ELR (cell line): ENCODE results near the gene TRIM72.
"Not testable (repeated sequence)": the region's sequence is repeated elsewhere in the genome, so short reads cannot be mapped to it uniquely, and the experiment has no call there.

Experiments used
- DNase-seq: peaks from one replicate; pipeline ENCODE4 v3.0.0-alpha.2; 2015; ENCODE audit warnings: low read depth

TRIM72 gene, protein sequence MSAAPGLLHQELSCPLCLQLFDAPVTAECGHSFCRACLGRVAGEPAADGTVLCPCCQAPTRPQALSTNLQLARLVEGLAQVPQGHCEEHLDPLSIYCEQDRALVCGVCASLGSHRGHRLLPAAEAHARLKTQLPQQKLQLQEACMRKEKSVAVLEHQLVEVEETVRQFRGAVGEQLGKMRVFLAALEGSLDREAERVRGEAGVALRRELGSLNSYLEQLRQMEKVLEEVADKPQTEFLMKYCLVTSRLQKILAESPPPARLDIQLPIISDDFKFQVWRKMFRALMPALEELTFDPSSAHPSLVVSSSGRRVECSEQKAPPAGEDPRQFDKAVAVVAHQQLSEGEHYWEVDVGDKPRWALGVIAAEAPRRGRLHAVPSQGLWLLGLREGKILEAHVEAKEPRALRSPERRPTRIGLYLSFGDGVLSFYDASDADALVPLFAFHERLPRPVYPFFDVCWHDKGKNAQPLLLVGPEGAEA

DNA sequence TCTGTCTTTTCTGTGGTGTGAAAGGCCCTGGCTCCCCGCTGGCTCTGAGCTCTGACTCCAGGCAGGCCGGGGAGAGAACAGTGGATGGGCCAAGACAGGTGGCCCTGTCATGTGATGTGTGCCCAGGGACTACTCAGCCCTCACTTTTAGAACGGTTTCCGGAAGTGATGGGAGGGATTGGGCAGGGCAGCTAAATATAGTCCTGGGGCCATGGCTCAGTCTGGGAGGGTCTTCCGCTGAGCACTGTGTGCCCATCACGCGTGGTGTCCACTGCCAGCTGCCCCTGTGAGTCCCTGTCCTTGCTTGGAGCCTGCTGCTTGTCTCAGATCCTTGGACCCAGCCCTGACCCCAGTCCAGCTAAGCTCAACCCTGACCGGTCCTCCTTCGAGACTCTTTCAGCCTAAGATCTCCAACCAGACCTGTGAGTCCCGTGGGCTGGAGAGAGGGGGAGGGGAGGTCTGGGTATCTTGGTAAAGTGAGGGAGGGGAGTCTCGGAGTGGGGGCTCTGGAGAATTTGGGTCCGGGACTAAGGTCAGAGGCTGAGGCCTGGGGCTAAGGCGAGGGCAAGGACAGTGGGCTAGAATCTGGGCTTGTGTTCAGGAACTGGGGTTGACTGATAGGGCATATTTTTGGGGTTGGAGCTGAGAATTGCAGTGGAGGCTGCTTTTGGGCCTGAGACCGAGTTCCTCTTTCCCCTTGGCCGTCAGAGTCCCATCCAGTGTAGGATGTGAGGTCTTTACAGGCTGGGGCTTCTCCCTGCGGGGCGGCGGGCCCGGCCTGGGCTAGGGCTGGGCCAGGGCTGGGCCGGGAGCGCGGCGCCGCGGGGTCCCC is at the start of gene TRIM72:
TRIM72 (plus strand) TSS at position 243 of the 831 bp plus-strand sequence. CDS start 620 bp downstream, outside the sequence.
- no peak for DNase-seq

DNA sequence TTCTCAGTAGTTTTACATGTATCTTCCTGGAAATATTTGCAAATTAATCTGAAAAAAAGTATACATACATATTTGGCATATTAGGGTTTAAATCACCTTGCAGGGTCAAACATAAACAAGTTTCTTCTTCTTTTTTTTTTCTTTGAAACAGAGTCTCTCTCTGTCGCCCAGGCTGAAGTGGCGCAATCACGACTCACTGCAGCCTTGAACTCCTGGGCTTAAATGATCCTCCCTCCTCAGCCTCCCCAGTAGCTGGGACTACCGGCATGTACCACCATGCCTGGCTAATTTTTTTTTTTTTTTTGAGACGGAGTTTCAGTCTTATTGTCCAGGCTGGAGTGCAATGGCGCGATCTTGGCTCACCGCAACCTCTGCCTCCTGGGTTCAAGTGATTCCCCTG is 46.6 kb upstream of the TRIM72 start:
- no peak for DNase-seq

DNA sequence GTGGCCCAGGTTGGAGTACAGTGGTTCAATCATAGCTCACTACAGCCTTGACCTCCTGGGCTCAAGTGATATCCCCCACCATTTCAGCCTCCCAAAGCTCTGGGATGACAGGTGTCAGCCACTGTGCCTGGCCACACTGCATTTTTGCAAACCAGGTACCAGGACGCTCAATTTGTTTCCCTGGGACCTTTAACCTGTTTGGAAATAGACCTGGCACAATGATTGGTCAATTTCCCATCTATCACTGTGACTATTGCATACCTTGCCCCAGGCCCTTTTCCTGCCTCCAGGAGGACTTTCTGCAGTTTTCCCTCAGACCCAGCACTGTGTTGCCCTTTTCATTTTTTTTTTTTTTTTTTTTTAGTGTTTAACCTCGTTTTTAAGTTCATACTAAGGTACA is 45.1 kb upstream of the TRIM72 start:
- no peak for DNase-seq

DNA sequence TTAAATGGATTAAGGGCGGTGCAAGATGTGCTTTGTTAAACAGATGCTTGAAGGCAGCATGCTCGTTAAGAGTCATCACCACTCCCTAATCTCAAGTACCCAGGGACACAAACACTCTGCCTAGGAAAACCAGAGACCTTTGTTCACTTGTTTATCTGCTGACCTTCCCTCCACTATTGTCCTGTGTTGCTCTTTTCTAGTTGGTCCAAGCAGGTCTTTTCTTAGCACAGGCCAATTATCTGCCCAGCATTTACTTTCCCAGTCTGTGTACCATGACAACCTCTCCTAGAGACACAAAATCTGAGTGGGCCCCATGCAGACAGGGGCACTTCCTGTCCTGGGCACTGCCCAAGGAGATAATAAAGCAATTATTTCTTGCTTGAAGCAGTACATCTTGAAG is 43.9 kb upstream of the TRIM72 start:
- not testable (repeated sequence) for DNase-seq

DNA sequence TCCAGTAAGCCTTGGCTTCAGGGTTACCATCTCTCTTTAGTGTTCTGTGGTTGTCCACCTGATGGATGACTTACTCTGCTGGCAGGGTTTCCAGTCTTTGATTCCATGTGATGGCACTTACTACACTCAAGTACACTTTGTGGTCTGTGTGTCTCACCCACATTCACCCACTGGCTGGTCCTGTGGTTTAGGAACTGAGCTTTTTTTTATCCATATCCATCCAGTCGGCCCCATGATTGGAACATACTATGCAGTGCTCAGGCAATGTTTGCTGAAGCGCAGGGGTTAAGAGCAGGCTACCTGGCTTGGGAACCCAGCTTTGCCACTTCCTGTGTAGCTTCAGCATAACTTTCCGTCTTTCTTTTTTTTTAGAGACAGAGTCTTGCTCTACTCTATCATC is 36.8 kb upstream of the TRIM72 start:
- DNase-seq = peak; percentile 61

DNA sequence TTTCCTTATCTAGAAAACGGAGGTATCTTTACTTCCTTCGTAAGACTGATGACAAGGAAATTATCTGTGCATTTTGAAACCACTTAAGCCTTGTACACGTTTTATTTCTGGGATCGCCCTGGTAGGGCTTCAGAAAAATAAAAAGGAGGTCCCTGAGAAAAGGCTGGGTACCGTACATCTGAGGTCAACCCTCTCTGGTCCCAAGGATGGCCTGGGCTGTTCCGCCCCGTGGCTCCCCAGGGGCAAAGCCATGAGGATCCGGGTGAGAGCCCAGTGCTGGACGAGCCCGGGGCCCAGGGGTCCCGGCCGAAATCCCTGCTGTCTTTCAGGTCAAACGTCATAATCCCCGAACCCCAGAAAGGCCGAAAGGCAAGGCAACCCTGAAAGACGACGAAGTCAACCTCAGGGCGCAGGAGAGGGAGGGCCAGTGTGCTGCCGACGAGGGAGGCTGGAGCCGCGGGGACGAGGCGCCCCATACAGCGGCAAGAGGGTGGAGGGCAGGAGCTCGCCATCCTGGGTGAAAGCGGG is 34.6 kb upstream of the TRIM72 start:
- no peak for DNase-seq

DNA sequence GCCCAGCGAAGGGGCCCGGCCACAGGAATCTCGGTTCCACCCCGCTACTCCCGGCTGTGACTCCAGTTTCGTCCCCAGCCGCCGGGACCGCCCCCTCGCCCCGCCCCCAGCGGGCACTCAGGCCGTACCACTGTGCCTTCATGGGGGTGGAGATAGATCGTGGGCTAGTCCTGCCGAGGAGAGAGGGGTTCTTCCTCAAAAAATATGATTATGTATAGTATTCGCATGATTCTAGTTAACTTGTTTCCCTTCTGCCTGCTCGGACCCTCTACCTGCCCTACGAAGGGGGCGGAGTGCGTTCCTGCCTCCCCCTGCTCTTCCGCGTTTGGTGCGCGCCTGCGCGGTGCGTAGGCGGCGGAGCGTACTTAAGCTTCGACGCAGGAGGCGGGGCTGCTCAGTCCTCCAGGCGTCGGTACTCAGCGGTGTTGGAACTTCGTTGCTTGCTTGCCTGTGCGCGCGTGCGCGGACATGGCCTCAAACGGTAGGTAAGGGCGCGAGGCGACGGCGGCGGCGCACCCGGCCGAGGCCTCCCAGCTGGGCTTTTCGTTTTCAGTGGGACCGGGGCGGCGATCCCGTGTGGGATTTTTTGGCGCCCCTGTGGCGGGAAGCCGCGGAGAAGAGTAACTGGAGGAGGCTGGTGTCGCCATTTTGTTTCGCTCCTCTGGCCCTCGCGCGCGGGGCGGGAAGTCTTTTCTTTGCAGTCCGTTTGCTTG is 34.0 kb upstream of the TRIM72 start, which contains the start of gene FUS:
FUS (plus strand) TSS at position 393 of the 713 bp plus-strand sequence; CDS start at position 469, 76 bp downstream.
- DNase-seq = peak; percentile 88

DNA sequence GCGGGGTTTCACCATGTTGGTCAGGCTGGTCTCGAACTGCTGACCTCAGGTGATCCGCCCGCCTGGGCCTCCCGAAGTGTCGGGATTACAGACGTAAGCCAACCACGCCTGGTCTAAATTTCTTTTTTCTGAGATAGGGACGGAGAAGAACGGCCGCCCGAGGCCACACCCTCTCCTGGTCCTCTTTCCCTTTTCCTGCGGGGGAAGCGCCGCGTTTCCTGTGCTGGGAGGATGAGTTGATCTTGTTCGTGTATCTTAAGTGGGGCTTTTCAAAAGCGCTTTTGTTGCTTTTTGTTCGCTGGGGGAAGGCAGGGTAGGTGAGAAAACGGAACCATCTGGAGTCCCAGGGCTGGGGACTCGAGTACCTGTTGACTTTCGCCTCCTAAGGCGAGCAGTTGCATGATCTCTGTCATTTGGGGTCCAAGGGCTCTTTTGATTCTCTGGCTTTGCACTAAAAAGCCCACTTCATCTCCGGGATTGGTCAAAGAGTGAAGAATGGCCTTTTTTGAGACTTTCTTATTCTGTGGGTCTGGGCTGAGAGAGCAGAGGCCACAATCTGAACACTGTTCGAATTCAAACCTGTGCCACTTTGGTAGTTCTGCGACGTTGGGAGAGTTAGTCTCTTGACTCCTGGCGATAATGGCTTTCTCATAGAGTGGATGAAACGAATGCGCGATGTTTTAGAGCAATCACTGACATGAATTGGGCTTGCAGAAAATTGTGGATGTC is 32.7 kb upstream of the TRIM72 start:
- DNase-seq = peak; percentile 67

DNA sequence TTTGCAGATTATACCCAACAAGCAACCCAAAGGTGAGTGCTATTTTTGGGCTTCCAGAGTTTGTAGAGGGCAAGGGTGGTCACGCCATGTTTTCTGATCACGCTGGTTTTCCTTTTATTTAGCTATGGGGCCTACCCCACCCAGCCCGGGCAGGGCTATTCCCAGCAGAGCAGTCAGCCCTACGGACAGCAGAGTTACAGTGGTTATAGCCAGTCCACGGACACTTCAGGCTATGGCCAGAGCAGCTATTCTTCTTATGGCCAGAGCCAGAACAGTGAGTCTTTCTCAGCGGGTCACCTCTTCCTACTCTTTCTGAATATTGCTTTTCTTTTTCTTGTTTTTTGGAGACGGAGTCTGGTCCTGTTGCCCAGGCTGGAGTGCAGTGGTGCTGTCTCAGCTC is 31.5 kb upstream of the TRIM72 start:
- no peak for DNase-seq

DNA sequence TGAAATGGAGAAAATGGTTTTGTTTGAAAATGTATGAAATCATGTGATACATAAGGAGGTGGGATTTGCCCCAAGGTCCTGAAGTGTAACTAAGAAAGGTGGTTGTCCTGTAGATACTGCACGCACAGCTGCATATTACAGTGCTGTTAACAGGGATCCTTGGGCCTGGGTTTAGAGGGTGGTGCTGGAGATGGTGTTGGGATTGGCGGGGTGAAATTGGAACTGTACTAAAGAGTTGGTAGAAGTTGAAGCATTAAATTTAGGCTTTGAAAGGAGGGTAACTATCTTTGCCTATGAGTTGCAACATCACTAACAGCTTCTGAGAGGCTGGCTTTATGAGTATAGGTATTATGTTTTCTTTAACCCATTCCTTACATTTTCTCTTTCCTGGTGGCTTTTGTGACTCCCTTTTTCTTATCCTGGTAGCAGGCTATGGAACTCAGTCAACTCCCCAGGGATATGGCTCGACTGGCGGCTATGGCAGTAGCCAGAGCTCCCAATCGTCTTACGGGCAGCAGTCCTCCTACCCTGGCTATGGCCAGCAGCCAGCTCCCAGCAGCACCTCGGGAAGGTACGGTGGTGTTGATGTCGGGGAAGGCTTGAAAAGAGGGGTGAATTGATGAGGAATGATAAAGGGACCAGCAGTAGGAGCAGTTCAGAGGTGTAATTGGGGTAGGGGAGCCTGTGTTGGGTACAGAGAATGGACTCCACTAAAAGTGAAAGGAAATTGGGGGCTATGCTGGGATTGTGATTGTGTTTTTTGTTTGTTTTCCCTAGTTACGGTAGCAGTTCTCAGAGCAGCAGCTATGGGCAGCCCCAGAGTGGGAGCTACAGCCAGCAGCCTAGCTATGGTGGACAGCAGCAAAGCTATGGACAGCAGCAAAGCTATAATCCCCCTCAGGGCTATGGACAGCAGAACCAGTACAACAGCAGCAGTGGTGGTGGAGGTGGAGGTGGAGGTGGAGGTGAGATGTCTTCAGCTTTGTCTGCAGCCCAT is 30.2 kb upstream of the TRIM72 start:
- no peak for DNase-seq

DNA sequence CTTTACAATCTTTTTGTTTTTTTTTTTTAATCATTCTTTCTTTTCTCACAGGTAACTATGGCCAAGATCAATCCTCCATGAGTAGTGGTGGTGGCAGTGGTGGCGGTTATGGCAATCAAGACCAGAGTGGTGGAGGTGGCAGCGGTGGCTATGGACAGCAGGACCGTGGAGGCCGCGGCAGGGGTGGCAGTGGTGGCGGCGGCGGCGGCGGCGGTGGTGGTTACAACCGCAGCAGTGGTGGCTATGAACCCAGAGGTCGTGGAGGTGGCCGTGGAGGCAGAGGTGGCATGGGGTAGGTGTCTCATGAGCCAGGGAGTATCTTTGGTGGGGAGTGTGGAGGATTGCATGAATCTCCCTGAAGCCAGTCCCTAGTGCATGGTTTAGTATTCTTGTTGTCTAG is 29.0 kb upstream of the TRIM72 start:
- DNase-seq = no peak

DNA sequence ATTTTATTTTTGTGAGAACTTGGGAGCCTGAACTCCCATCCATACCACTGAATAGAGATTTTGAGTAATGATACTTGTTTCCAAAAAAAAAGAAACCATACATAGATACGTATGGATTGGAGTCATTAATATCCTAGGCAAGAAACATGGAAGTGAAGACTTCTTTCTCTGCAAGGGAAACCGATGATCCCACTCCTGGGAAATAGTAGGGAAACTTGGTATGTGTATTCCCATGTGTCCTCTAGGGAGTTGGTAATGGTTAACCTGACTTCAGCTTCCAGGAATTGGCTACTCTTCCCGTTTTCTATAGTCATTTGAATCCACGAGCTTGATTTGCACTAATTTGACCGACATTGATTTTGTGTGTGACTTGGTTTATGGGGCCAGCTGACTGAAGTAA is 28.6 kb upstream of the TRIM72 start:
- DNase-seq = no peak

DNA sequence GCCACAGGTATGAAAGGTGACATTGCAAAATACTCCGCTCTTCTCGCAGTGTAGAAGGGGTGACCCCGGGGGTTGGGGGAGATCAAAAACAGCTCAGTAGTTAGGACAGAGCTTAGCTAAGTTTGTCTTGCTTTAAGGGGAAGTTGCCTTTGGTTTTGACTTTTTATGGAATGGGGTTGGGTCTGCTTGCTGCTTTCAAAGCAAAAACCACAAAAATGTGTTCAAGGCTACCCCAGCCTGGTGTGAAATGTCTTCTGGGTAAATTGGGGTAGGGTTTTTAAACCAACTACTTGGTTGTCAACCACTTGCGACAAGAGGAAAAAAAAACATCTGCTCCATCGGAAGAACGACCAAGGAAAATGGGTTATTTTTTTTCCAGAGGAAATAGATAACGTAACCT is 27.7 kb upstream of the TRIM72 start:
- DNase-seq = no peak

DNA sequence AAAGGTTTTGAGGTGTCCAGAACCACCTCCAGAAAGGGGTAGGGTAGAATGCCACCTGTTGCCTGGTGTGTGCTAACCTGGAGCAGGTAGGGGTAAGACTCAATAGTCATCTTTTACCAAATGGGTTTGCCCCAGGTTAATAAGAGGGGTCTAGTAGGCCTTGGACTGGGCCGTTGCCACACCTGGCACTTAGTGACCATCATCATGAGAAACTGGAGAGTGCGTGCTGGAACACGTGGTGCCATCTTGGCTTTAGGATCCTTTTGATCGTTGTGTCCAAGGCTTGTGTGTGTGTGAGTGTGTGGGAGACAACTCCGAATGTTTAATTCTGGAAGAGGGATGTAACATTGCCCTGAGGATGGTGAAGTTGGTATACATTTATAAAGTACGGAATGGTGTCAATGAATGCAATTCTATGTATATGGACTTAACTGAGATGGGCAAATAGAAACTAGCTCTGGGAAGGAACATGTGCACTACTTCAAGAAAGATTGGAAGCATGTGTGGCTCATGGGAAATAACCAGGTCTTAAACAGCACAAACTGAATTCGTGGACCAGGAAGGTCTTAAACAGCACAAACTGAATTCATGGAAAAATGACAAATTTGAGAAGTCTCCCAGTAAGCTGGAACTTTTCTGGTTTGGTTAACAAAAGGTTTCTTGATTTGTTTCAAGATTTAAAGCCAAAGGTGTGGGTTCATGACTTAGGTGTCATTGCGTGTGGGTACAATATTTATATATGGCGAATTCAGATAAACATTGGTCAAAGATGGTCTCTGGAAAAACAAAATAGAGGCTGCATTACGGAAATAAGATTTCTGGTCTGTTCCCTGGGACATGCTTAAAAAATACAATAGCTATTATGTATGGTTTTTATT is 26.8 kb upstream of the TRIM72 start:
- no peak for DNase-seq

DNA sequence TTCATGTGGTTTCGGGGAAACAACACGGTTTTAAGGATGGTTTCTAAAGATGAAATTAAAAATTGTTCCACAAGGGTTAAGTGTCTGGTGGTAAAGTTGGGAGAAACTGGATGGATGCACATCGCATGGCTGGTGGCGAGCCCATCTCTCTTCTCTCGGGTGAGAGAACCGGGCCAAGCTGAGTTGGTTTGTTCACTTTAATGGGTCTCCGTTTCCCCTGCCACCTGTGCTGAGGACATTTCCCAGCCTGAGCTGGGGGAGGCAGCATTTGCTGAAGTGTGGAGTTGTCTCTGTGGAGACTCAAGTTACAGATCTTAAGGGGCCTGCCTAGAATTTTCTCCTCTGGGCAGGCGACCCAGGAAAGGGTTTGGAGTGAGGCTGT is 26.1 kb upstream of the TRIM72 start:
- DNase-seq = no peak

DNA sequence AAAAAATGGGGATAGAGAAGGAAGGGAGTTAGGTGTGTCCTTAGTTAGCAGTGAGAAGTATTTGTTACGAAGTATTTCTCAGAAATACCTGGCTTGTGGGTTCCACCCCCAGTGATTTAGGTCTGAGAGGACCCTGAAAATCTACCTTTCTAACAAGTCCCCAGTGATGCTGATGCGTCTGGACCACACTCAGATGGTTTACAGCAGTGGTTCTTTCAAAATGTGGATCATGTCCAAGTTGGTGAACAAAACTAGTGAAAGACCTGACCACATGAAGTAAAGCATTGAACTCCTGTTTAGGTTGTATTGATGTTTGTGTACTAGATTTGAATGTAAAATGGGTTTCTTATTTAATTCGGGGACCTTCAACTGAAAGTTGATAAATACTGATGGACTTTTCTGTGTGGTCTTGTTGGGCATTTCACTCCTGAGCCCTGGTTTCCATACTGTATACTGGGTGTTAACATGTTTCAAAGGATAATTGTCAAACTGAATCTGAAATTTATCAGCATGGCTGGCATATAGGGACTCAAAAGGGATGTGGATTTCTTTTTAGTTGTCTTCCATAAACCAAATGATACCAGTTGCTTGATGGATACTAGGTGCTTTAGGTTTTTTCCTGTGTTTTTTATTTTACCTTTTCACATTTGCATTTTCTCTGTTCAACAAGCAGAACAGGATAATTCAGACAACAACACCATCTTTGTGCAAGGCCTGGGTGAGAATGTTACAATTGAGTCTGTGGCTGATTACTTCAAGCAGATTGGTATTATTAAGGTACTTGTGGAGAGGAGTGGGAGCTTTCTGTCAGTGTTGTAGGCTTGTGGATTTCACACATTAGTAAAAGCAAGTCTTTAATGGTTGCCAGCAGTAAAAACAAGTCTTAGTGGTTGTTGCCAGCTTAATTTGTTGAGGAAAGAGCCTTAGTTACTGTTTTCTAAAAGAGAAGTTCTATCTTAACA is 25.2 kb upstream of the TRIM72 start:
- DNase-seq = no peak

DNA sequence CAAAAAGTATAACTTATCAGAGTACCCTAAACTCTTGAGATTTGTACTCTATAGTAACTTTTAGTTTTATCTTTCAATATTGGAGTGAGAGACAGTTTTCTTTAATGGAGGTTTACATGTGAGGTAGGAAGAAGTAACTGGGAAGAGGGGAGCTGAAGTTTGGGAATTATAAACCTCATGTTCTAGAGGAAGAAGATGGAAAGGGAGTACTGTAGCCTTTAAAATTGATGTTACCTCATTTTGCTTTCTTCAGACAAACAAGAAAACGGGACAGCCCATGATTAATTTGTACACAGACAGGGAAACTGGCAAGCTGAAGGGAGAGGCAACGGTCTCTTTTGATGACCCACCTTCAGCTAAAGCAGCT is 24.5 kb upstream of the TRIM72 start:
- no peak for DNase-seq

DNA sequence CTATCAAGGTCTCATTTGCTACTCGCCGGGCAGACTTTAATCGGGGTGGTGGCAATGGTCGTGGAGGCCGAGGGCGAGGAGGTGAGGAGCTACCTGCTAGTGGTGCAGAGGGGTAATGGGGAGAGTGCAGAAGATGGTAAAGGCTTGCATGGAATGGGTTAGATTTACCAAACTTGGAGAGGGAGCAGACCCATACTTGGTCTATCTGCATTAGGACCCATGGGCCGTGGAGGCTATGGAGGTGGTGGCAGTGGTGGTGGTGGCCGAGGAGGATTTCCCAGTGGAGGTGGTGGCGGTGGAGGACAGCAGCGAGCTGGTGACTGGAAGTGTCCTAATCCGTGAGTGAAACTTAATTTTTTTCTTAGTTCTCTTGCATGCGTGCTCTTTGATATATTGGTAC is 23.9 kb upstream of the TRIM72 start:
- no peak for DNase-seq
